Calu3 (cell line): ENCODE measurements around the gene COBLL1. TPM values are rescaled to one million over a fixed set of nuclear protein-coding genes. Genes with fewer than 3 reads are reported as not detected.

Source experiments
- BruUV-seq: library from RNA; stranded (reverse); fragments of 400-500 nt; replicated peaks from 2 replicates; lab custom pipeline; 2021; lab: Mats Ljungman, UMichigan
- CTCF ChIA-PET: fragments of 300-600 bp; sonication (Branson Sonifier 250); formaldehyde crosslinking; loops from one replicate; lab custom pipeline; 2022; ENCODE audit warnings: antibody characterized with exemption; lab: Charles Lee
- DNase-seq: peaks from one replicate; pipeline ENCODE4 v3.0.0; 2022
- H3K27ac Mint-ChIP-seq: one replicate; pipeline ENCODE4 v1.8.0; 2022; ENCODE audit warnings: mixed read lengths; ENCODE audit not compliant: unreplicated experiment
- H3K27me3 Mint-ChIP-seq: one replicate; pipeline ENCODE4 v1.8.0; 2022; ENCODE audit warnings: mixed read lengths; ENCODE audit not compliant: unreplicated experiment
- H3K36me3 Mint-ChIP-seq: one replicate; pipeline ENCODE4 v1.8.0; 2022; ENCODE audit warnings: mild to moderate bottlenecking, moderate library complexity, mixed read lengths; ENCODE audit not compliant: insufficient read depth, unreplicated experiment
- H3K4me1 Mint-ChIP-seq: one replicate; pipeline ENCODE4 v1.8.0; 2022; ENCODE audit warnings: mild to moderate bottlenecking, low read depth, mixed read lengths; ENCODE audit not compliant: unreplicated experiment
- H3K4me3 Mint-ChIP-seq: one replicate; pipeline ENCODE4 v1.8.0; 2022; ENCODE audit warnings: mild to moderate bottlenecking, low read depth, moderate library complexity, mixed read lengths; ENCODE audit not compliant: unreplicated experiment
- H3K9me3 Mint-ChIP-seq: one replicate; pipeline ENCODE4 v1.8.0; 2022; ENCODE audit warnings: low read depth, mixed read lengths; ENCODE audit not compliant: unreplicated experiment
- intact Hi-C: fragments of 100-400 bp; cut with micrococcal nuclease; formaldehyde crosslinking; loops from one replicate; pipeline ENCODE4 v1.10.0; 2022; ENCODE audit not compliant: unreplicated experiment
- total RNA-seq: library from RNA; stranded (reverse); gene quantifications from 2 replicates; pipeline ENCODE4 v1.2.3, GENCODE V29; 2022
- TF ChIP-seq, protein P1 (sequence below): fragments of 200-600 bp; IDR thresholded peaks from one replicate; pipeline ENCODE4 v1.8.0; 2022; ENCODE audit warnings: antibody characterized with exemption; ENCODE audit not compliant: unreplicated experiment

COBLL1 gene
- total RNA-seq, 1 experiment from 2014 or later = 44.9 TPM

DNA sequence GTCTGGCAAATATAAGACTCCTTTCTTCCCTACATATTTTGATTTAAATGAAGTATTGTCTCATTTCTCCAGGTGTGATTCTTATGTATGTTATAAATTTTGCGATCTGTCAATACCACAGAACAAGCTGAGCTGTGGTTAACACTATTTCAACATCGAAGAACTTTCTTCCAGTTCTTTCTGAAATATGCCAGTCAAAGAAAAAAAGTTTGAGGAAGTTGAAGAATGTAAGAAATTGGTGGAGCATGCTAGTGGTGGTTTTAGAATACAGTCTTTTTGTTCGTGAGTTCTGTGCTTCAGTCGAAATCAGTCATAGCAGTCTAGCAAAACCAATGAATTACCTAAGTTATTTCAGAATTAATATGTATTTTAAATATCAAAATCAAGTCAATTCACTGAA is 8.6 kb upstream of the COBLL1 start:
- Mint-ChIP-seq H3K4me1 (no peaks in the 10 kb centered on the region), H3K4me3 (no peak overlapping the region), H3K27me3 (no peaks in the 10 kb centered on the region), H3K27ac (peak overlapping the region; percentile 26), H3K9me3 (no peaks in the 10 kb centered on the region), H3K36me3 (no peaks in the 10 kb centered on the region)
- no peak for DNase-seq
- CTCF ChIA-PET = no interaction called here
- BruUV-seq = no TSS peak
- intact Hi-C loops = no loop called here
- TF ChIP-seq, protein P1, sequence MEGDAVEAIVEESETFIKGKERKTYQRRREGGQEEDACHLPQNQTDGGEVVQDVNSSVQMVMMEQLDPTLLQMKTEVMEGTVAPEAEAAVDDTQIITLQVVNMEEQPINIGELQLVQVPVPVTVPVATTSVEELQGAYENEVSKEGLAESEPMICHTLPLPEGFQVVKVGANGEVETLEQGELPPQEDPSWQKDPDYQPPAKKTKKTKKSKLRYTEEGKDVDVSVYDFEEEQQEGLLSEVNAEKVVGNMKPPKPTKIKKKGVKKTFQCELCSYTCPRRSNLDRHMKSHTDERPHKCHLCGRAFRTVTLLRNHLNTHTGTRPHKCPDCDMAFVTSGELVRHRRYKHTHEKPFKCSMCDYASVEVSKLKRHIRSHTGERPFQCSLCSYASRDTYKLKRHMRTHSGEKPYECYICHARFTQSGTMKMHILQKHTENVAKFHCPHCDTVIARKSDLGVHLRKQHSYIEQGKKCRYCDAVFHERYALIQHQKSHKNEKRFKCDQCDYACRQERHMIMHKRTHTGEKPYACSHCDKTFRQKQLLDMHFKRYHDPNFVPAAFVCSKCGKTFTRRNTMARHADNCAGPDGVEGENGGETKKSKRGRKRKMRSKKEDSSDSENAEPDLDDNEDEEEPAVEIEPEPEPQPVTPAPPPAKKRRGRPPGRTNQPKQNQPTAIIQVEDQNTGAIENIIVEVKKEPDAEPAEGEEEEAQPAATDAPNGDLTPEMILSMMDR = no peak

DNA sequence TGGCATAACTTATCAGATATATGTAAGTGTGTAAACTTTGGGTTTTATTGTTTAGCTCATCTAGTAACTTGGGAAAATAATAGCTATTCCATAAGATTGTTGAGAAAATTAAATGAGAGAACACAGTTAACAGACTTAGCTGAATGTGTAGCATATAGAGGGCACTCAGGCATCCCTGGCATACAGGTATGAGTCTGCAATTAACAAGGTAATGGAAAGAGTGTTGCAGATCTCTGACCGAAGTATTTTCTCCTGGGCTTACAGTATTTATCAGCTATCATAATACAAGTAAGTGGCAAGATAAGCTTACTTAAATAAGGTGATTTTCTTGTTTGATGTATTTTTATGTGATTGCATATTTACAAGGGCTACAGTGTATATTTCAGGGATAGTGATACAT is 7.9 kb upstream of the COBLL1 start:
- CTCF ChIA-PET = no interaction called here
- intact Hi-C loops = no loop called here
- DNase-seq = no peak
- TF ChIP-seq, protein P1 = no peak
- no peaks in the 10 kb centered on the region for H3K36me3 Mint-ChIP-seq
- no peaks in the 10 kb centered on the region for H3K9me3 Mint-ChIP-seq
- H3K27ac Mint-ChIP-seq = no peak overlapping the region
- H3K4me1 Mint-ChIP-seq = no peaks in the 10 kb centered on the region
- no TSS peak for BruUV-seq
- no peak overlapping the region for H3K4me3 Mint-ChIP-seq
- H3K27me3 Mint-ChIP-seq = no peaks in the 10 kb centered on the region

DNA sequence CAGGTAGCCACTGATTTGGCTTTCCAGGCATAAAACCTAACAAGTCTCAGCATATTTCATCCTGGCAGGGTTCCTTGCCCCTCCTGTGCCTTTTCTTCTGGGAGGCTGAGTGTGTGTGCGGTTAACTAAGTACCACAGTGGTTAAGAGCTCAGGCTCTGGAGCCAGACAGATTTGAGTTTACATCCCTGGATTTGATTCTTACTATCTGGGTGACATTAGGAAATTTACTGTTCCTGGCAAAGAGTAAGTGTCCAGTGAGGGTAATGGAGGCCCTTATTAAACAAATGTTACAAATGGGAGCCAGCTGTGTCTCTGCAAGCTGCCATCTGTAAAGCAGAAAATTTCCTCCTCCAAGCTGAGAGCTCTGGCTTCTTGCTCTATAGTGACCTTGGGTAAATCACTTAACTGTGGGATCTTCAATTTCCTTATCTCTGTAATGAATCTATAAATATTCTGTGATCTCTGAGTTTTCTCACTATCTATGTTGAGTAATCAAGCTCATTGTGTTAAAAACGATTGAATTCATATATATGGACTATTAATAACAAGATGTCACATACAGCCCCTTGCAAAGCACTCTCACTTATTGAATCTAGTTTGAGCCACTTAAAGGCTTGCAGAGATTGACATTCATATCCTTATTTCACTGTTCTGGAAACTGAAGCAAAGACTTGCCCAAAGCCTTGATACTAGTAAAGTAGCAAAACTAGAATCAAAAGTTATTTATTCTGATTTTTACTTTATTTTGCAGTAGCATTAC is 6.5 kb upstream of the COBLL1 start:
- H3K4me1 Mint-ChIP-seq = no peaks in the 10 kb centered on the region
- BruUV-seq = no TSS peak
- DNase-seq = no peak
- H3K4me3 Mint-ChIP-seq = no peak overlapping the region
- TF ChIP-seq, protein P1 = no peak
- no peaks in the 10 kb centered on the region for H3K36me3 Mint-ChIP-seq
- no peak overlapping the region for H3K27ac Mint-ChIP-seq
- CTCF ChIA-PET = interaction anchor here (1.2 kb wide), 1 partner anchor 11 kb away, joined by 7 read pairs; no protein-coding TSS in a partner anchor
- H3K27me3 Mint-ChIP-seq = no peaks in the 10 kb centered on the region
- intact Hi-C loops = no loop called here
- no peaks in the 10 kb centered on the region for H3K9me3 Mint-ChIP-seq

DNA sequence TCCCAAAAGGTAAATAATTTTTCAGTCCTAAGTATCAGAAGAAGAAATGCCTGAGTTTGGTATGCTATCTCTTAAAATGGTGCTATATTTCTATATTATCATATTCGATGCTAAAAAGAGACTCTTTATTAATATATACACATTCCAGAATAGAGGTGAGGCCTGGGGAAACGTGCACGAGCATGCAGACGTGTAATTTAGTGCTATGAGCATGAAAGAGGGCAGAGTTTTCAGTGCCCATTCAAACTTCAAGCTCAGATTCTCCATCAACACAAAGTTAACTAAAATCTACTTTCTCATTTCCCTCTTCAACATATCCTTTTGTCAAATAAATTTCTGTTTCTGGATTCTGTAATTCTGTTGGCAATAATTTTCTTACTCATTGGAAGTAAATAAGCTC is 5.7 kb upstream of the COBLL1 start:
- CTCF ChIA-PET = interaction anchor here (1.2 kb wide), 1 partner anchor 12 kb away, joined by 7 read pairs; no protein-coding TSS in a partner anchor
- Mint-ChIP-seq H3K4me1 (no peaks in the 10 kb centered on the region), H3K36me3 (peaks cover 2% of the 10 kb centered on the region), H3K4me3 (no peak overlapping the region), H3K27me3 (no peaks in the 10 kb centered on the region), H3K9me3 (no peaks in the 10 kb centered on the region), H3K27ac (no peak overlapping the region)
- no TSS peak for BruUV-seq
- no peak for DNase-seq
- intact Hi-C loops = no loop called here
- TF ChIP-seq, protein P1 = no peak
